Endothelial cell of umbilical vein (primary cell): ENCODE results near the gene GUCY1A1. TPM values are rescaled to one million over a fixed set of nuclear protein-coding genes. Genes with fewer than 3 reads are reported as not detected.

Source experiments
- BruUV-seq: library from RNA; stranded (reverse); fragments of 400-500 nt; replicated peaks from 2 replicates; lab custom pipeline; 2021; lab: Mats Ljungman, UMichigan
- CTCF ChIA-PET: fragments of 300-600, 350-600 bp; sonication (Branson Sonifier 250); formaldehyde crosslinking; loops from one replicate; lab custom pipeline; 2021; ENCODE audit warnings: antibody characterized with exemption, inconsistent platforms; lab: Charles Lee
- POLR2A ChIA-PET: fragments of 300-600, 350-600 bp; sonication (Branson Sonifier 250); formaldehyde crosslinking; loops from one replicate; lab custom pipeline; 2021; ENCODE audit warnings: antibody characterized with exemption, inconsistent platforms; lab: Charles Lee
- DNase-seq: peaks from one replicate; pipeline ENCODE4 v3.0.0-alpha.2; 2011; ENCODE audit warnings: low read depth, low spot score
- FAIRE-seq: peaks from 2 replicates; lab custom pipeline; 2011; peaks lifted over from hg19 to GRCh38; lab: Jason Lieb, UNC
- H2AFZ ChIP-seq: 2 replicates; pipeline ENCODE4 v1.6.0; 2012; ENCODE audit warnings: low read depth, low read length, control low read depth, inconsistent platforms
- H3K27ac ChIP-seq: 2 replicates; pipeline ENCODE4 v1.5.1; 2011; ENCODE audit warnings: low read depth, mild to moderate bottlenecking, control low read depth, low read length, moderate library complexity; ENCODE audit not compliant: insufficient read depth
- H3K27me3 ChIP-seq, 2 experiments: 2 replicates each; pipeline versions ENCODE4 v1.6.0 to v1.6.1; 2011; ENCODE audit warnings: low read length in 2 of 2, mixed read lengths in 1 of 2; ENCODE audit not compliant: control insufficient read depth in 2 of 2, insufficient read depth in 2 of 2
- H3K36me3 ChIP-seq, 2 experiments: 2 replicates in 1 of 2; 3 replicates in 1 of 2; pipeline ENCODE4 v1.5.1; 2011; ENCODE audit warnings: low read length in 2 of 2, mild to moderate bottlenecking in 1 of 2, moderate library complexity in 1 of 2; ENCODE audit not compliant: control insufficient read depth in 2 of 2, insufficient read depth in 2 of 2; ENCODE audit errors: extremely low read depth in 1 of 2
- H3K4me1 ChIP-seq: 3 replicates; pipeline ENCODE4 v1.5.1; 2011; ENCODE audit warnings: mild to moderate bottlenecking, low read length; ENCODE audit not compliant: control insufficient read depth, insufficient read depth; ENCODE audit errors: extremely low read depth
- H3K4me2 ChIP-seq: 2 replicates; pipeline ENCODE4 v1.6.1; 2011; ENCODE audit warnings: low read length, control low read depth, mixed read lengths; ENCODE audit not compliant: insufficient read depth
- H3K4me3 ChIP-seq, 3 experiments: fragments of 200-600 bp in 1 of 3; sonication (generic), shearing (Covaris generic) in 1 of 3; replicated peaks in 1 of 3; 2 replicates each; pipeline ENCODE4 v1.5.1; 2011 to 2016; ENCODE audit warnings: control low read depth in 3 of 3, low read length in 3 of 3, mild to moderate bottlenecking in 2 of 3, inconsistent platforms in 1 of 3, low read depth in 1 of 3, moderate library complexity in 1 of 3; ENCODE audit not compliant: insufficient read depth in 1 of 3
- H3K79me2 ChIP-seq: 2 replicates; pipeline ENCODE4 v1.6.0; 2012; ENCODE audit warnings: low read length, inconsistent platforms; ENCODE audit not compliant: control insufficient read depth, insufficient read depth
- H3K9ac ChIP-seq: replicated peaks from 2 replicates; pipeline ENCODE3; 2011; ENCODE audit warnings: low read length, control low read depth; ENCODE audit not compliant: insufficient read depth; ENCODE audit errors: extremely low read depth
- H3K9me1 ChIP-seq: replicated peaks from 3 replicates; pipeline ENCODE4 v1.6.0; 2011; ENCODE audit warnings: mild to moderate bottlenecking, low read length; ENCODE audit not compliant: control insufficient read depth, insufficient read depth; ENCODE audit errors: extremely low read depth
- H3K9me3 ChIP-seq: replicated peaks from 2 replicates; pipeline ENCODE4 v1.5.1; 2012; ENCODE audit warnings: low read length, inconsistent platforms; ENCODE audit not compliant: control insufficient read depth, insufficient read depth
- H4K20me1 ChIP-seq: replicated peaks from 2 replicates; pipeline ENCODE3; 2011; ENCODE audit warnings: mild to moderate bottlenecking, low read length; ENCODE audit not compliant: control insufficient read depth, insufficient read depth; ENCODE audit errors: extremely low read depth
- CTCF ChIP-seq, 2 donors: IDR thresholded peaks; 1 replicate in 1 of 2; 2 replicates in 1 of 2; pipeline ENCODE4 v1.5.1; 2011; ENCODE audit warnings: low read length in 2 of 2, mild to moderate bottlenecking in 2 of 2, moderate library complexity in 2 of 2, control low read depth in 1 of 2, inconsistent platforms in 1 of 2, low read depth in 1 of 2; ENCODE audit not compliant: insufficient read depth in 1 of 2; ENCODE audit errors: extremely low read depth in 1 of 2
- EZH2 ChIP-seq: IDR thresholded peaks from 2 replicates; pipeline ENCODE4 v1.6.1; 2012; ENCODE audit warnings: borderline replicate concordance, low read depth, mild to moderate bottlenecking, moderate library complexity, low read length, inconsistent platforms; ENCODE audit not compliant: severe bottlenecking
- FOS ChIP-seq: IDR thresholded peaks from 2 replicates; pipeline ENCODE4 v1.6.1; 2011; ENCODE audit warnings: mild to moderate bottlenecking, low read length, moderate library complexity, borderline replicate concordance; ENCODE audit not compliant: insufficient read depth
- GATA2 ChIP-seq: IDR thresholded peaks from 2 replicates; pipeline ENCODE4 v1.7.0; 2011; ENCODE audit warnings: low read depth, mild to moderate bottlenecking, moderate library complexity, mixed read lengths, low read length; ENCODE audit not compliant: insufficient read length, insufficient read depth
- JUN ChIP-seq: IDR thresholded peaks from 2 replicates; pipeline ENCODE4 v1.6.1; 2011; ENCODE audit warnings: borderline replicate concordance, low read depth; ENCODE audit not compliant: insufficient read length, insufficient read depth
- MAX ChIP-seq: IDR thresholded peaks from 2 replicates; pipeline ENCODE4 v1.6.1; 2011; ENCODE audit not compliant: insufficient read depth, insufficient read length
- MYC ChIP-seq: IDR thresholded peaks from one replicate; pipeline ENCODE4 v1.6.1; 2011; ENCODE audit warnings: mild to moderate bottlenecking, low read depth, low read length
- POLR2A ChIP-seq: IDR thresholded peaks from 2 replicates; pipeline ENCODE4 v1.6.1; 2012; ENCODE audit warnings: low read depth, mild to moderate bottlenecking, control low read depth, low read length
- POLR2AphosphoS5 ChIP-seq: IDR thresholded peaks from 2 replicates; pipeline ENCODE4 v1.6.1; 2012; ENCODE audit warnings: low read depth, mild to moderate bottlenecking, control low read depth, low read length, moderate library complexity; ENCODE audit not compliant: insufficient read depth
- dilution Hi-C: fragments of 300-500 bp; cut with MboI; formaldehyde crosslinking; loops from one replicate; pipeline ENCODE4 v1.15.0; 2019; ENCODE audit warnings: low sequenced_read_pairs; ENCODE audit not compliant: extremely low pct_ligation_motif_present
- intact Hi-C: fragments of 100-400 bp; cut with micrococcal nuclease; formaldehyde crosslinking; loops from one replicate; pipeline ENCODE4 v1.10.0; 2022
- polyA plus RNA-seq, 4 experiments: library from polyadenylated mRNA; depleted of rRNA in 3 of 4; stranded (reverse) in 3 of 4; unstranded in 1 of 4; fragments of >200 nt; gene quantifications; 2 replicates each; pipeline versions ENCODE4 v1.2.1 to v1.2.3, GENCODE V29; 2011 to 2012; ENCODE audit warnings: missing spikeins in 1 of 4
- total RNA-seq: library from RNA; stranded (reverse); gene quantifications from 2 replicates; pipeline ENCODE4 v1.2.3, GENCODE V29; 2021

The GUCY1A1 gene
- total and polyA plus RNA-seq, 2 donors (not counting 3 experiments of a cell fraction or from before 2014, with no cell fraction given) = 1.3 to 4.4 TPM

- Histone ChIP-seq H3K79me2 (no peaks in the 10 kb centered on the region), H3K36me3 (no peaks in the 10 kb centered on the region), H4K20me1 (no peaks in the 10 kb centered on the region), H3K9ac (no peak overlapping the region), H3K27ac (no peak overlapping the region), H3K4me3 (no peak overlapping the region), H3K27me3 (no peaks in the 10 kb centered on the region), H3K4me1 (no peaks in the 10 kb centered on the region), H3K9me1 (no peaks in the 10 kb centered on the region), H3K9me3 (no peaks in the 10 kb centered on the region), H2AFZ (no peak overlapping the region), H3K4me2 (no peak overlapping the region)
- dilution Hi-C loops = no loop called here
- TF ChIP-seq POLR2AphosphoS5 (no peak), EZH2 (no peak), MYC (no peak), GATA2 (no peak), JUN (no peak), POLR2A (no peak), MAX (no peak), CTCF (IDR thresholded peaks at IDR 0.05; ENCODE audit: extremely low read depth in 1 of 2, insufficient read depth in 1 of 2, low read depth in 1 of 2, low read length in 2 of 2) (no peak), FOS (no peak)
- DNase-seq = peak; percentile 24
- no TSS peak for BruUV-seq
- peak; percentile 26 for FAIRE-seq
- intact Hi-C loops = no loop called here
- CTCF ChIA-PET = no interaction called here
- POLR2A ChIA-PET = no interaction called here
Observed at GRCh38 chr4:155620637-155621036, 46.0 kb upstream of the GUCY1A1 start.
